LNCaP clone FGC (cell line): ENCODE measurements around the gene ELAPOR1.

Source experiments
- DNase-seq: peaks from one replicate; pipeline ENCODE4 v3.0.0-alpha.2; 2011; ENCODE audit warnings: low read depth
- H3K4me3 ChIP-seq: 2 replicates; pipeline ENCODE4 v1.5.1; 2011; ENCODE audit warnings: mild to moderate bottlenecking, low read depth, low read length, control low read depth
- CTCF ChIP-seq: IDR thresholded peaks from 2 replicates; pipeline ENCODE4 v1.5.1; 2012; ENCODE audit warnings: mild to moderate bottlenecking; ENCODE audit not compliant: control insufficient read depth, insufficient read depth; ENCODE audit errors: extremely low read depth

Gene ELAPOR1

GRCh38 chr1:109096120-109096519, 17.8 kb upstream of the ELAPOR1 start:
- H3K4me3 ChIP-seq, result peak overlapping the region; percentile 11
- TF ChIP-seq CTCF, result no peak
- no peak for DNase-seq

- H3K4me3 ChIP-seq, result peak overlapping the region; percentile 96
- DNase-seq, result peak; percentile 90
- peak; percentile 90 for TF ChIP-seq CTCF
Measured at GRCh38 chr1:109099938-109100773, 13.8 kb upstream of the ELAPOR1 start.

- TF ChIP-seq CTCF, result no peak
- no peak for DNase-seq
Measured at GRCh38 chr1:109104364-109105151, 9.4 kb upstream of the ELAPOR1 start.

GRCh38 chr1:109105881-109106280, 8.0 kb upstream of the ELAPOR1 start:
- H3K4me3 ChIP-seq, result no peak overlapping the region
- no peak for DNase-seq
- no peak for TF ChIP-seq CTCF

More at GRCh38 chr1:109104364-109105151, 9.4 kb upstream of the ELAPOR1 start:
- H3K4me3 ChIP-seq, result no peak overlapping the region

- no peak for TF ChIP-seq CTCF
- no peak overlapping the region for H3K4me3 ChIP-seq
- DNase-seq, result no peak
Measured at GRCh38 chr1:109107785-109108184, 6.1 kb upstream of the ELAPOR1 start.

- TF ChIP-seq CTCF, result no peak
- H3K4me3 ChIP-seq, result no peak overlapping the region
- no peak for DNase-seq
Measured at GRCh38 chr1:109109906-109110305, 4.0 kb upstream of the ELAPOR1 start.
